Metanephros (tissue), 1 donor: ENCODE results near the gene CYSRT1. TPM values are rescaled to one million over a fixed set of nuclear protein-coding genes. Genes with fewer than 3 reads are reported as not detected.

Experiments
- total RNA-seq: library from RNA; depleted of rRNA; stranded (reverse); fragments of >200 nt; gene quantifications from one replicate; pipeline ENCODE4 v1.2.3, GENCODE V29; 2014

CYSRT1 gene
- total RNA-seq = 0.76 TPM

GRCh38 chr9:137224830-137225694, at the start of gene CYSRT1:
Gene CYSRT1, plus strand, starts transcription at chr9:137225174. Its CDS starts 448 bp downstream, at chr9:137225622.

GRCh38 chr9:137188490-137189296, 36.3 kb upstream of the CYSRT1 start, which contains the start of the genes ANAPC2 and SSNA1:
Gene ANAPC2, minus strand, starts transcription at chr9:137188560. Its CDS starts 28 bp downstream, at chr9:137188532.
Gene SSNA1, plus strand, starts transcription at chr9:137188676. Its CDS starts 51 bp downstream, at chr9:137188727.

GRCh38 chr9:137200311-137201204, 24.4 kb upstream of the CYSRT1 start, which contains the start of gene TPRN:
Gene TPRN, minus strand, starts transcription at chr9:137200741. Its CDS starts 30 bp downstream, at chr9:137200711.

GRCh38 chr9:137205126-137206069, 19.6 kb upstream of the CYSRT1 start, which contains the start of the genes NDOR1 and TMEM203:
Gene NDOR1, plus strand, starts transcription at chr9:137205700. Its CDS starts 78 bp downstream, at chr9:137205778.
Gene TMEM203, minus strand, starts transcription at chr9:137205648. Its CDS starts 234 bp downstream, at chr9:137205414.

GRCh38 chr9:137222190-137223077, 2.5 kb upstream of the CYSRT1 start, which contains the start of gene RNF208:
Gene RNF208, minus strand, starts transcription at chr9:137222240. Its CDS starts 1,028 bp downstream, at chr9:137221212.

GRCh38 chr9:137227054-137227852, 2.3 kb downstream of the CYSRT1 start, which contains the start of gene RNF224:
Gene RNF224, plus strand, starts transcription at chr9:137227502. Its CDS starts 834 bp downstream, at chr9:137228336.

GRCh38 chr9:137230705-137231371, 5.9 kb downstream of the CYSRT1 start, which contains the start of gene SLC34A3:
Gene SLC34A3, plus strand, starts transcription at chr9:137230901. Its CDS starts 802 bp downstream, at chr9:137231703.

GRCh38 chr9:137240841-137241489, 16.0 kb downstream of the CYSRT1 start, which contains the start of gene TUBB4B:
Gene TUBB4B, plus strand, starts transcription at chr9:137241287. Its CDS starts 74 bp downstream, at chr9:137241361.

GRCh38 chr9:137251194-137251461, 26.2 kb downstream of the CYSRT1 start, which contains the start of gene STPG3:
Gene STPG3, plus strand, starts transcription at chr9:137251286. Its CDS starts 1 bp downstream, at chr9:137251287.

GRCh38 chr9:137254624-137255447, 29.9 kb downstream of the CYSRT1 start, which contains the start of gene NELFB:
Gene NELFB, plus strand, starts transcription at chr9:137255327.

Other genes with a start within 250 kb of the CYSRT1 start
- gene PTGDS, start 247.7 kb upstream of the CYSRT1 start, total RNA-seq = 43.3 TPM
- 0.41 TPM for gene LCNL1, start 242.2 kb upstream of the CYSRT1 start, total RNA-seq
- 28.0 TPM for gene PAXX, start 232.8 kb upstream of the CYSRT1 start, total RNA-seq
- gene CLIC3, start 228.6 kb upstream of the CYSRT1 start, total RNA-seq = 2.5 TPM
- 39.4 TPM for gene ABCA2, start 196.9 kb upstream of the CYSRT1 start, total RNA-seq
- gene FUT7, start 193.1 kb upstream of the CYSRT1 start, total RNA-seq = 0.35 TPM
- 28.6 TPM for gene NPDC1, start 179.0 kb upstream of the CYSRT1 start, total RNA-seq
- 3.6 TPM for gene ENTPD2, start 171.1 kb upstream of the CYSRT1 start, total RNA-seq
- gene SAPCD2, start 154.6 kb upstream of the CYSRT1 start, total RNA-seq = 7.2 TPM
- 11.2 TPM for gene UAP1L1, start 147.7 kb upstream of the CYSRT1 start, total RNA-seq
- gene MAN1B1, start 138.2 kb upstream of the CYSRT1 start, total RNA-seq = 54.5 TPM
- gene DPP7, start 110.4 kb upstream of the CYSRT1 start, total RNA-seq = 20.4 TPM
- 0.47 TPM for gene GRIN1, start 86.0 kb upstream of the CYSRT1 start, total RNA-seq
- 0.35 TPM for gene LRRC26, start 55.1 kb upstream of the CYSRT1 start, total RNA-seq
- gene TMEM210, start 53.1 kb upstream of the CYSRT1 start, total RNA-seq = not detected
- gene ANAPC2, start 36.6 kb upstream of the CYSRT1 start, total RNA-seq = 44.7 TPM
- gene SSNA1, start 36.5 kb upstream of the CYSRT1 start, total RNA-seq = 35.3 TPM
- gene TPRN, start 24.4 kb upstream of the CYSRT1 start, total RNA-seq = 8.2 TPM
- gene TMEM203, start 19.5 kb upstream of the CYSRT1 start, total RNA-seq = 32.5 TPM
- gene NDOR1, start 19.5 kb upstream of the CYSRT1 start, total RNA-seq = 10.3 TPM
- gene RNF208, start 2.9 kb upstream of the CYSRT1 start, total RNA-seq = 4.1 TPM
- 0.70 TPM for gene RNF224, start 2.3 kb downstream of the CYSRT1 start, total RNA-seq
- gene SLC34A3, start 5.7 kb downstream of the CYSRT1 start, total RNA-seq = 3.0 TPM
- gene TUBB4B, start 16.1 kb downstream of the CYSRT1 start, total RNA-seq = 172 TPM
- gene STPG3, start 26.1 kb downstream of the CYSRT1 start, total RNA-seq = not detected
- 48.3 TPM for gene NELFB, start 30.2 kb downstream of the CYSRT1 start, total RNA-seq
- gene TOR4A, start 52.6 kb downstream of the CYSRT1 start, total RNA-seq = 12.5 TPM
- 10.1 TPM for gene NRARP, start 77.1 kb downstream of the CYSRT1 start, total RNA-seq
- gene EXD3, start 198.0 kb downstream of the CYSRT1 start, total RNA-seq = 32.1 TPM
- 5.3 TPM for gene NOXA1, start 198.2 kb downstream of the CYSRT1 start, total RNA-seq
- gene ENTPD8, start 216.2 kb downstream of the CYSRT1 start, total RNA-seq = 1.1 TPM
- gene NSMF, start 234.2 kb downstream of the CYSRT1 start, total RNA-seq = 27.0 TPM